Large intestine (tissue), 3 donors: ENCODE measurements around the gene SDK1. TPM values are rescaled to one million over a fixed set of nuclear protein-coding genes. Genes with fewer than 3 reads are reported as not detected.

Experiments
- DNase-seq, 2 donors: peaks; one replicate each; pipeline versions ENCODE4 v3.0.0 to v3.0.0-alpha.2; 2013
- H3K27ac ChIP-seq: one replicate; pipeline ENCODE4 v1.5.1; 2013; ENCODE audit warnings: low read length
- H3K27me3 ChIP-seq: 2 replicates; pipeline ENCODE4 v1.6.1; 2013; ENCODE audit warnings: low read length; ENCODE audit not compliant: control insufficient read depth, insufficient read depth
- H3K36me3 ChIP-seq: 2 replicates; pipeline ENCODE4 v1.6.1; 2013; ENCODE audit warnings: low read length; ENCODE audit not compliant: control insufficient read depth, insufficient read depth
- H3K4me1 ChIP-seq: one replicate; pipeline ENCODE4 v1.6.1; 2013; ENCODE audit warnings: low read length; ENCODE audit not compliant: control insufficient read depth, insufficient read depth
- H3K4me3 ChIP-seq: one replicate; pipeline ENCODE4 v1.5.1; 2013; ENCODE audit warnings: low read length
- H3K9me3 ChIP-seq: one replicate; pipeline ENCODE4 v1.6.1; 2013; ENCODE audit warnings: mild to moderate bottlenecking, low read depth, low read length, moderate library complexity; ENCODE audit not compliant: control insufficient read depth
- WGBS: methylation state at CpG from one replicate; pipeline ENCODE4 v1.1.5; 2013; ENCODE audit warnings: low lambda C conversion rate; ENCODE audit not compliant: insufficient coverage; 5-methylcytosine and 5-hydroxymethylcytosine counted together
- polyA plus RNA-seq: library from polyadenylated mRNA; unstranded; fragments of 120-200 nt; gene quantifications from one replicate; pipeline ENCODE4 v1.2.1, GENCODE V29; 2013

Gene SDK1
- polyA plus RNA-seq, 1 donor: 6.4 TPM

- Histone ChIP-seq H3K27me3 (no peaks in the 10 kb centered on the region), H3K4me1 (no peaks in the 10 kb centered on the region), H3K4me3 (no peak overlapping the region), H3K9me3 (no peaks in the 10 kb centered on the region), H3K27ac (no peak overlapping the region), H3K36me3 (no peaks in the 10 kb centered on the region)
- WGBS: no CpG with 5 or more reads among the region's 5 CpGs
- DNase-seq: no peak
Observed at GRCh38 chr7:3984456-3984855, 683.4 kb downstream of the SDK1 start.

GRCh38 chr7:3986927-3987326 is 685.9 kb downstream of the SDK1 start:
- WGBS: no CpG with 5 or more reads among the region's 5 CpGs
- DNase-seq: no peak
- H3K9me3 ChIP-seq: no peaks in the 10 kb centered on the region
- no peaks in the 10 kb centered on the region for H3K27me3 ChIP-seq
- no peak overlapping the region for H3K4me3 ChIP-seq
- no peaks in the 10 kb centered on the region for H3K4me1 ChIP-seq
- no peaks in the 10 kb centered on the region for H3K36me3 ChIP-seq
- no peak overlapping the region for H3K27ac ChIP-seq

- no peaks in the 10 kb centered on the region for H3K4me1 ChIP-seq
- WGBS: no CpG with 5 or more reads among the region's 14 CpGs
- no peak for DNase-seq
- H3K27me3 ChIP-seq: no peaks in the 10 kb centered on the region
- H3K27ac ChIP-seq: no peak overlapping the region
- no peaks in the 10 kb centered on the region for H3K36me3 ChIP-seq
- H3K4me3 ChIP-seq: no peak overlapping the region
- no peaks in the 10 kb centered on the region for H3K9me3 ChIP-seq
Observed at GRCh38 chr7:3987426-3987927, 686.4 kb downstream of the SDK1 start.

GRCh38 chr7:3989723-3990122 is 688.7 kb downstream of the SDK1 start:
- no peaks in the 10 kb centered on the region for H3K9me3 ChIP-seq
- H3K4me3 ChIP-seq: no peak overlapping the region
- H3K27ac ChIP-seq: no peak overlapping the region
- H3K27me3 ChIP-seq: no peaks in the 10 kb centered on the region
- WGBS: 83% methylated on average over 1 of the region's 11 CpGs
- no peak for DNase-seq
- H3K36me3 ChIP-seq: no peaks in the 10 kb centered on the region
- no peaks in the 10 kb centered on the region for H3K4me1 ChIP-seq

GRCh38 chr7:3991731-3992231 is 690.7 kb downstream of the SDK1 start:
- no peaks in the 10 kb centered on the region for H3K36me3 ChIP-seq
- H3K4me1 ChIP-seq: no peaks in the 10 kb centered on the region
- WGBS: no CpG with 5 or more reads among the region's 9 CpGs
- no peaks in the 10 kb centered on the region for H3K9me3 ChIP-seq
- no peaks in the 10 kb centered on the region for H3K27me3 ChIP-seq
- no peak overlapping the region for H3K27ac ChIP-seq
- H3K4me3 ChIP-seq: no peak overlapping the region
- DNase-seq: no peak

- Histone ChIP-seq H3K27ac (no peak overlapping the region), H3K27me3 (no peaks in the 10 kb centered on the region), H3K9me3 (no peaks in the 10 kb centered on the region), H3K4me3 (no peak overlapping the region), H3K4me1 (no peaks in the 10 kb centered on the region), H3K36me3 (no peaks in the 10 kb centered on the region)
- no peak for DNase-seq
- WGBS: 100% methylated on average over 3 of the region's 7 CpGs
Observed at GRCh38 chr7:3992841-3993240, 691.8 kb downstream of the SDK1 start.

- H3K4me3 ChIP-seq: no peak overlapping the region
- H3K36me3 ChIP-seq: no peaks in the 10 kb centered on the region
- no peaks in the 10 kb centered on the region for H3K27me3 ChIP-seq
- H3K9me3 ChIP-seq: no peaks in the 10 kb centered on the region
- 100% methylated on average over 2 of the region's 5 CpGs for WGBS
- H3K27ac ChIP-seq: no peak overlapping the region
- no peak for DNase-seq
- no peaks in the 10 kb centered on the region for H3K4me1 ChIP-seq
Observed at GRCh38 chr7:3994764-3995163, 693.7 kb downstream of the SDK1 start.

- WGBS: no CpG with 5 or more reads among the region's 7 CpGs
- Histone ChIP-seq H3K27me3 (no peaks in the 10 kb centered on the region), H3K9me3 (no peaks in the 10 kb centered on the region), H3K4me3 (no peak overlapping the region), H3K36me3 (no peaks in the 10 kb centered on the region), H3K27ac (no peak overlapping the region), H3K4me1 (no peaks in the 10 kb centered on the region)
- no peak for DNase-seq
Observed at GRCh38 chr7:3995187-3995586, 694.1 kb downstream of the SDK1 start.

GRCh38 chr7:3998060-3998459 is 697.0 kb downstream of the SDK1 start:
- Histone ChIP-seq H3K9me3 (no peaks in the 10 kb centered on the region), H3K27ac (no peak overlapping the region), H3K36me3 (no peaks in the 10 kb centered on the region), H3K4me1 (no peaks in the 10 kb centered on the region), H3K4me3 (no peak overlapping the region), H3K27me3 (no peaks in the 10 kb centered on the region)
- DNase-seq: no peak
- WGBS: 100% methylated on average over 1 of the region's 11 CpGs

GRCh38 chr7:4000139-4000538 is 699.1 kb downstream of the SDK1 start:
- H3K4me3 ChIP-seq: no peak overlapping the region

GRCh38 chr7:4000934-4001333 is 699.9 kb downstream of the SDK1 start:
- H3K9me3 ChIP-seq: no peaks in the 10 kb centered on the region
- WGBS: no CpG with 5 or more reads among the region's 8 CpGs
- no peaks in the 10 kb centered on the region for H3K4me1 ChIP-seq
- no peaks in the 10 kb centered on the region for H3K36me3 ChIP-seq
- no peaks in the 10 kb centered on the region for H3K27me3 ChIP-seq
- no peak overlapping the region for H3K27ac ChIP-seq
- no peak for DNase-seq
- H3K4me3 ChIP-seq: no peak overlapping the region

More at GRCh38 chr7:4000139-4000538, 699.1 kb downstream of the SDK1 start:
- Histone ChIP-seq H3K27me3 (no peaks in the 10 kb centered on the region), H3K4me1 (no peaks in the 10 kb centered on the region), H3K9me3 (no peaks in the 10 kb centered on the region), H3K36me3 (no peaks in the 10 kb centered on the region), H3K27ac (no peak overlapping the region)
- WGBS: no CpG with 5 or more reads among the region's 8 CpGs
- DNase-seq: no peak
